ENCODE measurements around the gene DNAH17. TPM values are rescaled to one million over a fixed set of nuclear protein-coding genes. Genes with fewer than 3 reads are reported as not detected.
"Not testable (repeated sequence)": the region's sequence is repeated elsewhere in the genome, so short reads cannot be mapped to it uniquely, and the experiment has no call there.

Gene DNAH17
- total RNA-seq, 8 experiments from 2014 or later = 0.27 to 1.9 (median 0.67) TPM

DNA sequence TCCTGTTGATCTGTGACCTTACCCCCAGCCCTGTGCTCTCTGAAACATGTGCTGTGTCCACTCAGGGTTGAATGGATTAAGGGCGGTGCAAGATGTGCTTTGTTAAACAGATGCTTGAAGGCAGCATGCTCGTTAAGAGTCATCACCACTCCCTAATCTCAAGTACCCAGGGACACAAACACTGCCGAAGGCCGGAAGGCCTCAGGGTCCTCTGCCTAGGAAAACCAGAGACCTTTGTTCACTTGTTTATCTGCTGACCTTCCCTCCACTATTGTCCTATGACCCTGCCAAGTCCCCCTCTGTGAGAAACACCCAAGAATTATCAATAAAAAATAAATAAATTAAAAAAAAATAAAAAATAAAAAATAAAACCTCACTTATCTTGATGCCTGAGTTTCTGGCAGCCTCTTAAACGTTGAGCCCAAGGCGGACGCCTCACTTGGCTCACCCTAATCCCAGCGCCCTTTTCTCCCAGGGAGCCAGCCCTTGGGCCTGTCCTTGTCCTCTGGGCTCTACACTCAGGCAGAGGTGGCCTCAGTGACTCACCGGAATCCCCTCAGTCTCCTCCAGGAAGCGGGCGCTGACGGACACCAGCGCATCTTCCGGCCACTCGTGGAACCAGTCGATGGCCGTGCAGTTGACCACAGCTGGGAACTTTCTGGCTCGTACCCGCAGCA is 110.9 kb downstream of the DNAH17 start:
- H3K4me1 ChIP-seq (replicated peaks in 1 of 2); in situ Hi-C loops (cut with MboI; ENCODE audit: low pct_unique_long_range_greater_than_20kb in 2 of 9, low sequenced_read_pairs in 9 of 9, unreplicated experiment in 9 of 9); H3K4me3 ChIP-seq; H3K27ac ChIP-seq: not testable (repeated sequence)
- peak in 1 of 8 experiments; percentile 29 for ATAC-seq (replicated peaks in 6 of 8)
- 60 to 100% (median 91%) methylated on average over 1 to 11 of the region's 19 CpGs; no CpG with 5 or more reads in 4 of the 10 experiments for WGBS, 10 experiments

DNA sequence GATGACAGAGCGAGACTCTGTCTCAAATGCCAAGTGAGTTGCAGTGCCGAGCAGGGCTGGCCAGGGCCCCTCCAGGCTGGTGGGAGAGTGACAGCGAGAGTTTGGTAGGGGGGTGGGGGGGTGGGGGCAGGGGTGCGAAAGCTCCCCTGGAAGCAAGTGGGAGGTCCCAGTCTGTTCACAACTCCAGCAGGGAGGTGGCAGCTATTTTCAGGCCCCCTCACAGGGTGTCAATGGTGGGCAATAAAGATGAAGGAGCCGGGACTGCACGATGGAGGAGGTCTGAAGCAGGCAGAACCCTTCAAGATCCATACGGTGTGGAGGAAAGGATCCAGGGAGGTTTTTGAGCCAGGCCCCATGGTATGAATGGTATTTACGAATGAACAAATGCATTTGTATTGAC is 115.0 kb downstream of the DNAH17 start:
- 10 to 67% (median 50%) methylated on average over 1 to 2 of the region's 8 CpGs; no CpG with 5 or more reads in 7 of the 10 experiments for WGBS, 10 experiments
- ATAC-seq (replicated peaks in 6 of 8) = no peak
- in situ Hi-C loops (cut with MboI; ENCODE audit: low pct_unique_long_range_greater_than_20kb in 2 of 9, low sequenced_read_pairs in 9 of 9, unreplicated experiment in 9 of 9) = no loop called here
- no peaks in the 10 kb centered on the region for H3K4me1 ChIP-seq (replicated peaks in 1 of 2)
- no peak overlapping the region for H3K27ac ChIP-seq
- no peak overlapping the region for H3K4me3 ChIP-seq

DNA sequence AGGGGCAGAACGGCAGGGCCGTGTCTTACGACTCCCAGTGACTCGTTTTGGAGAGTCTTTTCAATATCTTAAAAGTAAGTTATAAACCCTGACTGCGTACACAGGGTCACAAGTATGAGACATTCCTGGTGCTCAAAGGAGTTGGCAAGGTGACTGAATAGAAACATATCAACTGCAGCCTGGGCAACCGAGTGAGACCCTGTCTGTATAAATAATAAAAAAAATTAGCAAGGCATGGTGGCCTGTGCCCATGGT is 115.5 kb downstream of the DNAH17 start:
- Histone ChIP-seq H3K4me3 (no peak overlapping the region), H3K4me1 (replicated peaks in 1 of 2) (no peaks in the 10 kb centered on the region), H3K27ac (no peak overlapping the region)
- ATAC-seq (replicated peaks in 6 of 8) = peak in 1 of 8 experiments; percentile 65
- in situ Hi-C loops (cut with MboI; ENCODE audit: low pct_unique_long_range_greater_than_20kb in 2 of 9, low sequenced_read_pairs in 9 of 9, unreplicated experiment in 9 of 9) = no loop called here
- WGBS, 10 experiments = 50 to 95% (median 60%) methylated on average over 1 to 5 of the region's 6 CpGs; no CpG with 5 or more reads in 4 of the 10 experiments

DNA sequence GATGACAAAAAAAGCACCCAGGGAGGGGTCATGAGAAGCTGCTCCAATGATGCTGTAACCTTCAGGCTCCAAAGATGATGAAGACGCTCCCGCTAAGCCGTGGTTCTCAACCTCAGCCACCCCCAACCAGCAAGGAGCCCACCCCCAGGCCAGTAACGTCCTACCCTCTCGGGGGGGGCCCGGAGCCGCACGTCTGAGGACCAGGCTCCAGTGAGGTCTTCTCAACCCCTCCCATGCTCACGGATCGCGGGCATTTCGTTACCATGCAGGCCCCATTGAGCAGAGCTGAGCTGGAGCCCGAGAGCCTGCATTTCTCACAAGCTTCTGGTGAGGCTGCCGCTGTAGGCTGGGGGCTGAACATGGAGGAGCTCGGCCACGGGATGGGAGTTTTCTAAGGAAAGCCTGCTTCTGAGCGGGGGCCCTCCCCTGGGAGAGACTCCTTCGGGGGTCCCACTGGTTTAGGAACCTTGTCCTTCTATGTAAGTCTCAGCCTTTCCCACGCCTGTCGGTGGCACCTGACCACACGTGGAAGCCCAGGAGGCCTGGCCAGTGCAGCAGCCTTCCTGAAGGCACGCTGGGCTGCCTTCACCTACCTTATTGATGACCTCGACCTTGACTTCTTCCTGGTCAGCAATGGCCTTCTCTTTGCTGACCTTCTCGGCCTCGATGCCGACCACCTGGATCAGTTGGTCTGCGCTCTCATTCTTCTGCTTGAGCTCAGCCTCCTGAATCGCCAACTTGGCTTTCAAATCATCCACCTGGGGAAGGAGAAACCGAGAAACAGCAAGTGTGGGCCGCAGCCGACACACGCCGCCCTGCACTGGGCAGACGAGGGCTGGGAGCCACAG is 116.0 kb downstream of the DNAH17 start:
- no peak overlapping the region for H3K27ac ChIP-seq
- WGBS, 10 experiments = 40 to 100% (median 67%) methylated on average over 1 to 16 of the region's 34 CpGs; no CpG with 5 or more reads in 3 of the 10 experiments
- in situ Hi-C loops (cut with MboI; ENCODE audit: low pct_unique_long_range_greater_than_20kb in 2 of 9, low sequenced_read_pairs in 9 of 9, unreplicated experiment in 9 of 9) = no loop called here
- ATAC-seq (replicated peaks in 6 of 8) = no peak
- no peaks in the 10 kb centered on the region for H3K4me1 ChIP-seq (replicated peaks in 1 of 2)
- H3K4me3 ChIP-seq = no peak overlapping the region

DNA sequence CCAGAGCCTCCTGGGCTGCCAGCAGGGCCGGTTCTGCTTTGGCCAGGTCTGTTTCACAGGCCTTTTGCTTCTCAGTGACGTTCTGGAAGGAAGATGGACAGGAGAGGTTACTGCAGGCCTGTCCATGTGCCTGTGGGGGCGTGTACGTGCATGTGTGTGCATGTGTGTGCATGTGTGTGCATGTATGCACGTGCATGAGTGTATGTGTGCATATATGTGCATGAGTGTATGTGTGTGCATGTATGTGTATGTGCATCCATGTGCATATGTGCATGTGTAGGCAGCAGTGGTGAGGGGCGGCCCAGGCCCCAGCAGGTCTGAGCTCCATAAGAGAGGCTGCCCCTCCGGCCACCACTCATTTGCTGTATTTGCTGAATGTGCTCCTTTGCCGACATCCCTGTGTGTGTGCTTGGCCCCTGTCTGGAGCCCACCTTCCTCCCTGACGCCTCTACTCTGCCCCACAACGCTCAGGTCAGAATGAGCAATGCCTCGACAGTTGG is 117.0 kb downstream of the DNAH17 start:
- Histone ChIP-seq H3K27ac (no peak overlapping the region), H3K4me1 (replicated peaks in 1 of 2) (no peaks in the 10 kb centered on the region), H3K4me3 (no peak overlapping the region)
- 39 to 100% (median 79%) methylated on average over 1 to 8 of the region's 11 CpGs; no CpG with 5 or more reads in 3 of the 10 experiments for WGBS, 10 experiments
- peak in 1 of 8 experiments; percentile 42 for ATAC-seq (replicated peaks in 6 of 8)
- in situ Hi-C loops (cut with MboI; ENCODE audit: low pct_unique_long_range_greater_than_20kb in 2 of 9, low sequenced_read_pairs in 9 of 9, unreplicated experiment in 9 of 9) = no loop called here

DNA sequence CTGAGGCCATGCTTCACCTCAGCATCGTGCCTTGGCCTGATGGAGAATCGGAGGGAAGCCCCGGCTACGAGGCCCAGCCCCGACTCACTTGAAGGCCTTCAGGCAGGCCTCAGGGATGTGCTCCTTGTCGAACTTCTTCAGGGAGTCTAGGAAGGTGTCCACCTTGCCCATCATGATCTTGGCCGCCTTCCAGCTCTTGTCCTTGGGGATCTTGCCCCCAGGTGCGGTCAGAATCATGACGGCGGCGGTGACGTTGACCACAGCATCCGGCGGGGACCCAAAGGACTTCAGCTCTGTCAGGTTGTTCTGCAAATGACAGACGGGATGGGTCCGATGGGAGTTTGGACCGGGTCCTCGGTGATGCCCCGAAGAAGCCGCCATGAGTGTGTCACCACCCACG is 117.5 kb downstream of the DNAH17 start:
- ATAC-seq (replicated peaks in 6 of 8) = no peak
- 33 to 100% (median 87%) methylated on average over 1 to 13 of the region's 21 CpGs; no CpG with 5 or more reads in 4 of the 10 experiments for WGBS, 10 experiments
- H3K27ac ChIP-seq = no peak overlapping the region
- no peak overlapping the region for H3K4me3 ChIP-seq
- H3K4me1 ChIP-seq (replicated peaks in 1 of 2) = no peaks in the 10 kb centered on the region
- in situ Hi-C loops (cut with MboI; ENCODE audit: low pct_unique_long_range_greater_than_20kb in 2 of 9, low sequenced_read_pairs in 9 of 9, unreplicated experiment in 9 of 9) = no loop called here

DNA sequence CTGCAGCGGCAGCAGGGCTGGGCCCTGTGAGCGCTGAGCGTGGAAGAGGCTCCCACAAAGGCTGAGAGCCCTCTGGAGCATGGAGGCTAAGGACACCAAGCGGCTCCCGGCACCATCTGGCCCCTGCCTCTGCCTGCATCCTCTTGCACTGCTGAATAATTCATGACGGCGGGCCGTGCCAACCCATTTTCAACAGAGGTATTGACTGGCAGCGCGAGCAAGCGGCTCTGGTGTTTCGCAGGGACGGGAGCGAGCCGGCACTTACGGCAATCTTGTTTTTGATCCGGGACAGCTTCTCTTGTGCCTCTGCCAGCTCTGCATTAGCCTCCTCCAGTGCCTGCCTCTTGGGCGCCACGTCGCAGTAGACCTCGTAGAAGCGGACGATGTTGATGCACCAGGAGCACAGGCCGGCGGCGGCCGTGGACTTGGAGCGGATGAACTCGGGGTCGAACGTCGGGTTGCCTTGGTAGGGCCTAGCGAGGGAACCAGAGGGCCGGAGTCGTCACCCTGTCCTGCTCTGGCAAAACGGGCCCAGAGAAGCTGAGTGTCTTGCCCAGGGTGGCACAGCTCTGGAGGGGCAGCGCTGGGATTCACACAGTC is 118.4 kb downstream of the DNAH17 start:
- in situ Hi-C loops (cut with MboI; ENCODE audit: low pct_unique_long_range_greater_than_20kb in 2 of 9, low sequenced_read_pairs in 9 of 9, unreplicated experiment in 9 of 9) = no loop called here

DNA sequence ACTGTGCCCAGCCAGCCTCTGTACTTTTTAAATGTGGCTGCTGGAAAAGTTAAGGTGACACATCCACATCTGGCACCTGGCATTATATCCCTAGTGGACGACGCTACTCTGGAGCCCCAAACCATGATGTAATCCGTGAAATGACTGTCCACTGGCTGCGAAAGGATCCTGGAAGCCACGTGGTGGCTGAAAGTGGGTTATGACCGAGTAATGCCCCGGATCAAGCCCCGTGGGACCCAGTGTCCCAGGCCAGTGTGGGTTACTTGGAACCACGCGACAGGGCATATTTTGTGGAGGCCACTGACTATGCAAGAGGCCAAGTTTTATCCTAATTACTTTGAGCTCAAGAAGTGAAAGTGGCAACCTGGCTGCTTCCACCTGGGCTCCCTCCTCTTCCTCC is 119.1 kb downstream of the DNAH17 start:
- Histone ChIP-seq H3K4me1 (replicated peaks in 1 of 2) (no peaks in the 10 kb centered on the region), H3K4me3 (no peak overlapping the region), H3K27ac (no peak overlapping the region)
- in situ Hi-C loops (cut with MboI; ENCODE audit: low pct_unique_long_range_greater_than_20kb in 2 of 9, low sequenced_read_pairs in 9 of 9, unreplicated experiment in 9 of 9) = no loop called here
- ATAC-seq (replicated peaks in 6 of 8) = no peak
- WGBS, 10 experiments = 62 to 96% (median 81%) methylated on average over 2 to 4 of the region's 10 CpGs; no CpG with 5 or more reads in 6 of the 10 experiments

More for the DNA sequence above, 118.4 kb downstream of the DNAH17 start:
- WGBS, 10 experiments = 70 to 92% (median 89%) methylated on average over 5 to 16 of the region's 37 CpGs; no CpG with 5 or more reads in 6 of the 10 experiments
- Histone ChIP-seq H3K4me3 (no peak overlapping the region), H3K27ac (no peak overlapping the region), H3K4me1 (replicated peaks in 1 of 2) (no peaks in the 10 kb centered on the region)
- peak in 4 of 8 experiments; percentile 20 to 56 (median 44) for ATAC-seq (replicated peaks in 6 of 8)

DNA sequence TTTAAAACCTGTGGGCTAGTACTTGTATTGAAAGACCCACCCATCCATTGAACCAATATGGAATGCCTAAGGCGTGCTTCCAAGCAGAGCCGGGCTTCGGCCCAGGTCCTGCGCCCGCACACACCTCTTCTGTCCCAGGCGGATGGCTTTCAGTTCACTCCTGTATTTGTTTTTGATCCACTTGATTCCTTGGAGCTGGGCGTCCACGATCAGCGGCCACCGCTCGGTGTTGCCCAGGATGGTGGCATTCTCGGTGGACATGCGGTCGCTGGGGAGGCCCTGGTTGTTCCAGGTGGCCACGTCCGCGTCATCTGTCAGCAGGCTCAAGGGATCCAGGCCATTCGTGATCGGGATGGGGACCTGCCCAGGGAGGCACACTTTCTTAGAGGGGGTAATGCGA is 122.8 kb downstream of the DNAH17 start:
- in situ Hi-C loops (cut with MboI; ENCODE audit: low pct_unique_long_range_greater_than_20kb in 2 of 9, low sequenced_read_pairs in 9 of 9, unreplicated experiment in 9 of 9) = no loop called here
- WGBS, 10 experiments = 57 to 100% (median 78%) methylated on average over 2 to 5 of the region's 20 CpGs; no CpG with 5 or more reads in 4 of the 10 experiments

DNA sequence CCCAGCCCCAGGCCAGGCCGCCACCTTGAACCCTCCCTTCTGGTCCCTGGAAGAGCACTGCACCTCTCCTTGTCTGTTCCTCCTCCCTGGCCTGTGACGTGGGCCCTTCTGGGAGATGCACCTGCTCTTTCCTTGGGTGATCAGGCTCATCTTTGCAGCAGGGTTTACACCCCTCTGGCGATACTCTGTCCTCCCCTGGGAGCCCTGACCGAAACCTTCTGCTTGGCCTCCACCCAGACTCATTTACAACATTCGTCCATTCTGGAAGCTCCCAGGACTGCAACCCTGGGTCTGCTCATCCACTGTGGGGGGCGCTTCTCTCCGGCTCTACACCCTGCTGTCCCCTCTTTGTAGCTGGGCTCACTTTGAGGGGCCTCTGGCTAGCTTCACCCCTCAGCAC is 125.4 kb downstream of the DNAH17 start:
- 0 to 100% (median 78%) methylated on average over 1 to 4 of the region's 7 CpGs; no CpG with 5 or more reads in 3 of the 10 experiments for WGBS, 10 experiments
- H3K27ac ChIP-seq = no peak overlapping the region
- H3K4me1 ChIP-seq (replicated peaks in 1 of 2) = no peaks in the 10 kb centered on the region
- peak in 3 of 8 experiments; percentile 53 to 69 (median 56) for ATAC-seq (replicated peaks in 6 of 8)
- no peak overlapping the region for H3K4me3 ChIP-seq
- in situ Hi-C loops (cut with MboI; ENCODE audit: low pct_unique_long_range_greater_than_20kb in 2 of 9, low sequenced_read_pairs in 9 of 9, unreplicated experiment in 9 of 9) = no loop called here

More for the DNA sequence above, 122.8 kb downstream of the DNAH17 start:
- Histone ChIP-seq H3K4me3 (no peak overlapping the region), H3K27ac (no peak overlapping the region), H3K4me1 (replicated peaks in 1 of 2) (no peaks in the 10 kb centered on the region)
- ATAC-seq (replicated peaks in 6 of 8) = no peak

DNA sequence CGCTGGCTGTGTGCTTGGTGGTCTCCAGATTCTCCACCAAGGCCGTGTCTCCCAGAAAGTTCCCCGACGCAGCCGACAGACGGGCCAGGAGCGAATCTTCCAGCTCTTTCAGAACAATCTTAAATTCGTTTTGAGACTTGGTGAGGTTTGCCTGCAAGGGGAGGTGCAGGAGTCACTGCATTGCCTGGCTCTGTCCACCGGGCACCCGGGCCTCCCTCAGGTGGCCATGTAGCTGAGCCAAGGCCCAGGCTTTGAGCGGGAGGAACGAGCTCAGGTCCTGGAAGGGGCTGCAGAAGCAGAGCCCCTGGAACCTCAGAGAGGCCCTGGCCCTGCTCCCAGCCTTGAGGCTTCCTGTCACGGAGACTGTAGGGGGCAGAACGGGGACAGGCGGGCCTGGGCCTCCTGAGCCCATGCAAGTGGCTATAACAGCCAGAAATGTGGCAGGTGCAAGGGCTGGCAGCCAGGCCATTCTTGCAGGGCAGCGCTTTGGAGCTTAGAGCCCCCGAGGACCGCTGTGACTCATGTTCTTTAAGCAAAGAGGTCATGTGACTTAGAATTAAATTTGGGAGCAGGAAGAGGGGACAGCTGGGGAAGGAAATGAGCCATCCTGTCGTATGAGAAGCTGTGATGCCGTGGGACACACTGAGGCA is 126.4 kb downstream of the DNAH17 start:
- Histone ChIP-seq H3K27ac (no peak overlapping the region), H3K4me3 (no peak overlapping the region), H3K4me1 (replicated peaks in 1 of 2) (no peaks in the 10 kb centered on the region)
- in situ Hi-C loops (cut with MboI; ENCODE audit: low pct_unique_long_range_greater_than_20kb in 2 of 9, low sequenced_read_pairs in 9 of 9, unreplicated experiment in 9 of 9) = no loop called here
- WGBS, 10 experiments = 49 to 100% (median 70%) methylated on average over 1 to 11 of the region's 20 CpGs; no CpG with 5 or more reads in 3 of the 10 experiments
- ATAC-seq (replicated peaks in 6 of 8) = peak in 6 of 8 experiments; percentile 15 to 71 (median 39)

DNA sequence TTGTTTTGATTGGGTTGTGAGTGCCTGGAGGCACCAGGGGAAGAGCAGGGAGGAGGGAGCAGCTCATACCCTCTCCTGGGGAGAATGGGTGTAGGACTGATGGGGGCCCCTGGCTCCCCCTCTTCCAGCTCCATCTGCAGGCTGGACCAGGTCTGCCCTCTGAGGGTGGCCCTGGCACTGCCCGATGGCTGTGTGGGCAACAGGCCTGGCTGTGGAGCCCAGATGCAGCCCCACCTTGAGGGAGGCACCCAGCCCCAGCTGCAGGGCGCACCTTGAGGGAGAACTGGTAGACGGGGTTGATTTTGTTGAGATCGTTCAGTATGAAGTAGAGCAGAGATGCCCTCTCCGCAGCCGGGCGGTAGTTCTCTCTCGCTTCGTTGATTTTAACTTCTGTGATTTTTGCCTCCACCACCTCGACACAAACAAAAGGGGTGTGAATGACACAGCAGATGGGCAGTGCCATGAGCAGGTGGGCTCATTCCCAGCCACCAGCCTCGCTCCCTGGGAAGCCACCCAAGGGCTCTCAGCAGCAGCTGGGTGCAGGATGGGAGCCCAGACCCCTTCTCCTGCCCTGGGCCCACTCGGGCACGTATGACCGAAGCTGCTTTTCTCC is 127.1 kb downstream of the DNAH17 start:
- no peak for ATAC-seq (replicated peaks in 6 of 8)
- Histone ChIP-seq H3K4me3 (no peak overlapping the region), H3K27ac (no peak overlapping the region), H3K4me1 (replicated peaks in 1 of 2) (no peaks in the 10 kb centered on the region)
- 75 to 94% methylated on average over 4 to 6 of the region's 14 CpGs; no CpG with 5 or more reads in 8 of the 10 experiments for WGBS, 10 experiments
- in situ Hi-C loops (cut with MboI; ENCODE audit: low pct_unique_long_range_greater_than_20kb in 2 of 9, low sequenced_read_pairs in 9 of 9, unreplicated experiment in 9 of 9) = no loop called here
